ENCODE results near the gene ROGDI. TPM values are rescaled to one million over a fixed set of nuclear protein-coding genes. Genes with fewer than 3 reads are reported as not detected.

The ROGDI gene
- total RNA-seq, 1 experiment from 2014 or later: 36.4 TPM

- Histone ChIP-seq H3K23ac (ENCODE audit: insufficient read length, low read depth, low read length) (no peak overlapping the region), H3K18ac (ENCODE audit: insufficient read length, low read depth, low read length) (no peak overlapping the region), H2BK15ac (ENCODE audit: low read depth, low read length) (no peak overlapping the region), H3K79me1 (ENCODE audit: insufficient read depth, low read depth, low read length, poor library complexity, severe bottlenecking) (no peaks in the 10 kb centered on the region), H4K5ac (ENCODE audit: insufficient read length, low read depth, low read length) (no peak overlapping the region), H3K23me2 (ENCODE audit: insufficient read length, low read depth, low read length, poor library complexity, severe bottlenecking) (no peaks in the 10 kb centered on the region), H3K4me2 (ENCODE audit: insufficient read depth, insufficient read length, low read length) (no peak overlapping the region), H4K20me1 (ENCODE audit: control insufficient read depth, insufficient read depth, insufficient read length) (no peaks in the 10 kb centered on the region), H3K4me1 (ENCODE audit: insufficient read depth, low read length) (no peaks in the 10 kb centered on the region), H4K8ac (replicated peaks; ENCODE audit: insufficient read length, low read depth, low read length) (no peak overlapping the region), H3K56ac (ENCODE audit: insufficient read length, low read depth, low read length) (no peak overlapping the region), H3K27ac (ENCODE audit: insufficient read length, low read depth, low read length) (no peak overlapping the region), H3T11ph (ENCODE audit: low read length) (no peak overlapping the region), H3K4ac (ENCODE audit: low read depth, low read length) (no peak overlapping the region), H2BK12ac (ENCODE audit: insufficient read length, low read depth, low read length) (no peak overlapping the region), H3K79me2 (ENCODE audit: insufficient read depth, low read length) (no peaks in the 10 kb centered on the region), H3K9me3 (ENCODE audit: control insufficient read depth, low read depth, low read length) (no peaks in the 10 kb centered on the region), H2BK120ac (ENCODE audit: low read depth, low read length, poor library complexity, severe bottlenecking) (no peak overlapping the region), H2BK20ac (ENCODE audit: low read depth, low read length, poor library complexity, severe bottlenecking) (no peak overlapping the region), H3K9ac (ENCODE audit: extremely low read depth, insufficient read length, low read length) (no peak overlapping the region), H3K14ac (ENCODE audit: insufficient read depth, low read length) (no peak overlapping the region), H3K27me3 (ENCODE audit: insufficient read depth, low read length) (no peaks in the 10 kb centered on the region), H2BK5ac (ENCODE audit: insufficient read length, low read length) (no peak overlapping the region), H2AK5ac (ENCODE audit: insufficient read length, low read length) (no peak overlapping the region), H4K91ac (ENCODE audit: insufficient read length, low read depth, low read length) (no peak overlapping the region), H2AFZ (ENCODE audit: low read length) (no peak overlapping the region)
- no peaks in the 10 kb centered on the region for H3K9me3 Mint-ChIP-seq
- TF ChIP-seq CTCF (conservative IDR thresholded peaks at IDR 0.05): no peak
- H3K27me3 Mint-ChIP-seq (ENCODE audit: low read depth): no peaks in the 10 kb centered on the region; the same call in 1 of the 2 replicates
- no CpG with 5 or more reads among the region's 15 CpGs for WGBS (ENCODE audit: extremely low coverage, insufficient read length, low lambda C conversion rate)
- no peak for DNase-seq
- H3K4me3 Mint-ChIP-seq: no peak overlapping the region
- peak overlapping the region in 1 of 3 experiments; percentile 40; a peak in 1 of 7 replicates for H3K27ac Mint-ChIP-seq
- peaks cover 16 to 27% of the 10 kb centered on the region in 2 experiments for H3K4me1 Mint-ChIP-seq
- H3K36me3 Mint-ChIP-seq (ENCODE audit: insufficient read depth in 1 of 3, low read depth in 3 of 3): peaks cover 3 to 16% (median 12%) of the 10 kb centered on the region in 3 experiments; a peak in 6 of 7 replicates
Observed at GRCh38 chr16:4746991-4747574, 55.4 kb downstream of the ROGDI start.

Other genes with a start within 250 kb of the ROGDI start
- 1.4 and 2.0 TPM in 2 replicates for gene C16orf96, start 246.3 kb downstream of the ROGDI start, total RNA-seq (2021)
- gene UBALD1, start 187.7 kb downstream of the ROGDI start, total RNA-seq (2021): 80.9 and 81.7 TPM in 2 replicates
- gene MGRN1, start 177.8 kb downstream of the ROGDI start, total RNA-seq (2021): 91.6 and 93.9 TPM in 2 replicates
- gene NUDT16L1, start 109.1 kb downstream of the ROGDI start, total RNA-seq (2021): 49.4 and 50.0 TPM in 2 replicates
- 27.3 and 32.0 TPM in 2 replicates for gene ANKS3, start 68.4 kb downstream of the ROGDI start, total RNA-seq (2021)
- 0.33 and 0.39 TPM in 2 replicates for gene DNAAF8, start 68.1 kb downstream of the ROGDI start, total RNA-seq (2021)
- gene ZNF500, start 35.5 kb downstream of the ROGDI start, total RNA-seq (2021): 15.9 and 18.3 TPM in 2 replicates
- gene SEPTIN12, start 14.3 kb downstream of the ROGDI start, total RNA-seq (2021): 0.48 TPM in 1 of 2 replicates, not detected in the other
- not detected in 2 replicates for gene SMIM22, start 7.3 kb downstream of the ROGDI start, total RNA-seq (2021)
- gene GLYR1, start 44.7 kb upstream of the ROGDI start, total RNA-seq (2021): 114 TPM in 2 replicates
- gene UBN1, start 44.8 kb upstream of the ROGDI start, total RNA-seq (2021): 51.8 and 55.2 TPM in 2 replicates
- 28.2 and 29.2 TPM in 2 replicates for gene PPL, start 134.5 kb upstream of the ROGDI start, total RNA-seq (2021)
- gene SEC14L5, start 155.7 kb upstream of the ROGDI start, total RNA-seq (2021): 3.2 and 4.1 TPM in 2 replicates
- 12.1 and 12.7 TPM in 2 replicates for gene NAGPA, start 231.3 kb upstream of the ROGDI start, total RNA-seq (2021)